Kidney (tissue), 11 donors: ENCODE results near the gene ZNF473. TPM values are rescaled to one million over a fixed set of nuclear protein-coding genes. Genes with fewer than 3 reads are reported as not detected.
A peak's percentile ranks its signal among the peaks of the same experiment; 100 is the strongest.
"Not testable (repeated sequence)": the region's sequence is repeated elsewhere in the genome, so short reads cannot be mapped to it uniquely, and the experiment has no call there.

ENCODE experiments used
- DNase-seq, 5 donors: peaks; one replicate each; pipeline ENCODE4 v3.0.0-alpha.2; 2013 to 2020
- FAIRE-seq: peaks from 2 replicates; lab custom pipeline; 2012; peaks lifted over from hg19 to GRCh38; lab: Jason Lieb, UNC
- H3K27ac ChIP-seq, 2 donors: one replicate each; pipeline ENCODE4 v1.7.0; 2013; ENCODE audit warnings: low read depth in 2 of 2, low read length in 2 of 2, inconsistent platforms in 1 of 2
- H3K27me3 ChIP-seq: one replicate; pipeline ENCODE4 v1.7.1; 2013; ENCODE audit warnings: low read length, inconsistent platforms; ENCODE audit not compliant: control insufficient read depth, insufficient read depth
- H3K36me3 ChIP-seq, 3 donors: one replicate each; pipeline versions ENCODE4 v1.7.0 to v1.7.1; 2013; ENCODE audit warnings: low read length in 3 of 3, control low read depth in 1 of 3, inconsistent platforms in 1 of 3; ENCODE audit not compliant: insufficient read depth in 3 of 3, control insufficient read depth in 2 of 3
- H3K4me1 ChIP-seq, 3 donors: one replicate each; pipeline versions ENCODE4 v1.7.0 to v1.7.1; 2013; ENCODE audit warnings: low read length in 3 of 3, inconsistent platforms in 1 of 3, low read depth in 1 of 3; ENCODE audit not compliant: control insufficient read depth in 2 of 3, insufficient read depth in 2 of 3
- H3K4me3 ChIP-seq, 3 donors: one replicate each; pipeline versions ENCODE4 v1.7.0 to v1.8.1; 2013; ENCODE audit warnings: low read length in 3 of 3, control low read depth in 1 of 3, inconsistent platforms in 1 of 3
- H3K9ac ChIP-seq, 3 donors: one replicate each; pipeline versions ENCODE4 v1.7.0 to v1.7.1; 2013; ENCODE audit warnings: low read length in 3 of 3, control low read depth in 1 of 3, inconsistent platforms in 1 of 3
- H3K9me3 ChIP-seq, 3 donors: one replicate each; pipeline versions ENCODE4 v1.7.0 to v1.7.1; 2013; ENCODE audit warnings: low read length in 3 of 3, control low read depth in 1 of 3, inconsistent platforms in 1 of 3; ENCODE audit not compliant: control insufficient read depth in 2 of 3, insufficient read depth in 1 of 3
- intact Hi-C: fragments of 100-400 bp; cut with DNase I; formaldehyde crosslinking; loops from one replicate; pipeline ENCODE4 v1.11.1; 2022
- polyA plus RNA-seq: library from polyadenylated mRNA; stranded (reverse); fragments of 350-450 nt; fragmentation: Illumina TruSeq; extraction: RNeasy Lipid Tissue Mini Kit (QIAGEN cat#74804); gene quantifications from one replicate; pipeline ENCODE4 v1.2.3, GENCODE V29; 2014; ENCODE audit warnings: low read depth, low replicate concordance; ENCODE audit not compliant: insufficient read depth
- total RNA-seq: library from RNA; stranded (reverse); fragmentation: NEBNext Ultra II Directional; extraction: Animal tissue kit (Norgen Biotek cat#: 25700); gene quantifications from one replicate; pipeline ENCODE4 v1.2.1, GENCODE V29; 2021
- donor health status: control.
- donor health status: control.
- donor health status: DM: yes; HTN: yes; CAD: no.
- donor health status: Normal renal cell carcinoma (clear cell type).

The ZNF473 gene
- total and polyA plus RNA-seq, 2 donors from 2014 or later = 2.6 to 10.7 TPM

- H3K27ac ChIP-seq, intact Hi-C loops, H3K27me3 ChIP-seq, H3K36me3 ChIP-seq, H3K9me3 ChIP-seq, H3K4me1 ChIP-seq, H3K4me3 ChIP-seq, DNase-seq, FAIRE-seq, H3K9ac ChIP-seq: not testable (repeated sequence)
Observed at GRCh38 chr19:50092597-50092996, 66.8 kb downstream of the ZNF473 start.

DNA sequence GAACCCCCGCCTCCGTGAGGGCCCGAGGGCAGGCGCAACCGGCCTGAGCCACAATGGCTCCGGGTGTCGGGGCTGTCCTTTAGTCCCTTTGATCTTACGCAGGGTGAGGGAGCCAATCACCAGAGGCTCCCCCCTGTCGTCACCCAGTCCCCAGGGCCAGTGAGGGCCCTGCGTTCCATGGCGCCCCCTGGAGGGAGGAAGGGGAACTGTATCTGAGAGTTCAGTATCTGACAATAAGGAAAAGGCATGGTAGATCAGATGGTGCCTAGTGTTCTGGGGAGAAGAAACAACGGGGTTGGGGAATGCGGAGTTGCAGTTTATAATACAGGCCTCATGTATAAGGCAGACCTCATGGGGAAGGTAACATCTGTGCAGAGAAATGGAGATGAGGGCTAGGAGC lies 72.1 kb downstream of the ZNF473 start:
- H3K9me3 ChIP-seq, FAIRE-seq, intact Hi-C loops, H3K4me3 ChIP-seq, H3K36me3 ChIP-seq, H3K27me3 ChIP-seq, H3K27ac ChIP-seq, DNase-seq, H3K9ac ChIP-seq, H3K4me1 ChIP-seq: not testable (repeated sequence)

GRCh38 chr19:50098892-50099291 lies 73.1 kb downstream of the ZNF473 start:
- H3K27me3 ChIP-seq, H3K4me3 ChIP-seq, H3K27ac ChIP-seq, H3K4me1 ChIP-seq, FAIRE-seq, intact Hi-C loops, H3K36me3 ChIP-seq, H3K9ac ChIP-seq, H3K9me3 ChIP-seq: not testable (repeated sequence)
- peak in 1 of 5 donors; percentile 89 for DNase-seq

DNA sequence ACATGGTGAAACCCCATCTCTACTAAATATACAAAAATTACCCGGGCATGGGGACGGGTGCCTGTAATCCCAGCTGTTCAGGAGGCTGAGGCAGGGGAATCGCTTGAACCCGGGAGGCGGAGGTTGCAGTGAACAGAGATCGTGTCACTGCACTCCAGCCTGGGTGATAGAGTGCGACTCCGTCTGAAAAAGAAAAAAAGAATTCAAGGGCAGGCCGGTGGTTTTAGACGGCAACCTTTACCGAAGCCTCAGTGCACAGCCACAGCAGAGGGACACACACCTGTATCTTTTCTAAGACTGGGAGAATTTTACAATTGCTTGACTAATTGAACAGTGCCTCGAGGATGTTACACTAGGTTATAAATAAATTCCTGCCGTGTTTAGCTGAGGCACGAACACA lies 73.9 kb downstream of the ZNF473 start:
- FAIRE-seq, H3K4me1 ChIP-seq, H3K9me3 ChIP-seq, intact Hi-C loops, H3K27ac ChIP-seq, H3K27me3 ChIP-seq, H3K9ac ChIP-seq, H3K4me3 ChIP-seq, H3K36me3 ChIP-seq: not testable (repeated sequence)
- DNase-seq = peak in 1 of 5 donors; percentile 18

GRCh38 chr19:50100946-50101345 lies 75.1 kb downstream of the ZNF473 start:
- H3K27ac ChIP-seq, H3K36me3 ChIP-seq, H3K4me1 ChIP-seq, FAIRE-seq, DNase-seq, H3K9ac ChIP-seq, intact Hi-C loops, H3K9me3 ChIP-seq, H3K27me3 ChIP-seq, H3K4me3 ChIP-seq: not testable (repeated sequence)

Other genes with a start within 250 kb of the ZNF473 start
- gene FUZ, start 212.7 kb upstream of the ZNF473 start, total RNA-seq = 26.9 TPM
- gene FUZ, start 212.7 kb upstream of the ZNF473 start, polyA plus RNA-seq = 51.2 TPM
- gene MED25, start 207.7 kb upstream of the ZNF473 start, total RNA-seq = 53.2 TPM
- gene MED25, start 207.7 kb upstream of the ZNF473 start, polyA plus RNA-seq = 37.3 TPM
- gene PTOV1, start 174.8 kb upstream of the ZNF473 start, total RNA-seq = 118 TPM
- 235 TPM for gene PTOV1, start 174.8 kb upstream of the ZNF473 start, polyA plus RNA-seq
- 101 TPM for gene PNKP, start 158.4 kb upstream of the ZNF473 start, total RNA-seq
- 45.5 TPM for gene PNKP, start 158.4 kb upstream of the ZNF473 start, polyA plus RNA-seq
- gene AKT1S1, start 148.7 kb upstream of the ZNF473 start, total RNA-seq = 33.7 TPM
- 47.2 TPM for gene AKT1S1, start 148.7 kb upstream of the ZNF473 start, polyA plus RNA-seq
- 43.6 TPM for gene TBC1D17, start 148.3 kb upstream of the ZNF473 start, total RNA-seq
- 34.8 TPM for gene TBC1D17, start 148.3 kb upstream of the ZNF473 start, polyA plus RNA-seq
- gene IL4I1, start 129.1 kb upstream of the ZNF473 start, total RNA-seq = 12.8 TPM
- gene IL4I1, start 129.1 kb upstream of the ZNF473 start, polyA plus RNA-seq = 0.82 TPM
- 36.4 TPM for gene ATF5, start 96.8 kb upstream of the ZNF473 start, total RNA-seq
- 22.7 TPM for gene ATF5, start 96.8 kb upstream of the ZNF473 start, polyA plus RNA-seq
- 39.0 TPM for gene NUP62, start 96.5 kb upstream of the ZNF473 start, total RNA-seq
- gene NUP62, start 96.5 kb upstream of the ZNF473 start, polyA plus RNA-seq = 17.1 TPM
- 1.2 TPM for gene SIGLEC11, start 64.8 kb upstream of the ZNF473 start, total RNA-seq
- gene SIGLEC11, start 64.8 kb upstream of the ZNF473 start, polyA plus RNA-seq = 1.5 TPM
- 53.2 TPM for gene VRK3, start 633 bp upstream of the ZNF473 start, total RNA-seq
- gene VRK3, start 633 bp upstream of the ZNF473 start, polyA plus RNA-seq = 69.0 TPM
- not detected for gene IZUMO2, start 137.3 kb downstream of the ZNF473 start, total RNA-seq
- gene IZUMO2, start 137.3 kb downstream of the ZNF473 start, polyA plus RNA-seq = not detected
- gene MYH14, start 177.6 kb downstream of the ZNF473 start, total RNA-seq = 81.4 TPM
- 23.9 TPM for gene MYH14, start 177.6 kb downstream of the ZNF473 start, polyA plus RNA-seq